Measurements from ENCODE around the gene CDK14.
A peak's percentile ranks its signal among the peaks of the same experiment; 100 is the strongest.

The CDK14 gene

GRCh38 chr7:90663176-90663575, 67.1 kb downstream of the CDK14 start:
- Histone ChIP-seq H3K9me3 (no peaks in the 10 kb centered on the region), H3K4me1 (peaks cover 16% of the 10 kb centered on the region)

GRCh38 chr7:90666186-90666585, 70.1 kb downstream of the CDK14 start:
- in situ Hi-C loops (cut with MboI; ENCODE audit: low sequenced_read_pairs) = no loop called here
- Histone ChIP-seq H3K36me3 (replicated peaks) (no peaks in the 10 kb centered on the region), H3K4me1 (peaks cover 13% of the 10 kb centered on the region), H3K27me3 (ENCODE audit: low read depth) (no peaks in the 10 kb centered on the region; the same call in 1 of the 2 replicates), H3K9me3 (no peaks in the 10 kb centered on the region), H3K4me3 (no peak overlapping the region)
- no peak for DNase-seq (ENCODE audit: low spot score in 2 of 2)

More at GRCh38 chr7:90663176-90663575, 67.1 kb downstream of the CDK14 start:
- Histone ChIP-seq H3K36me3 (replicated peaks) (no peaks in the 10 kb centered on the region), H3K4me3 (no peak overlapping the region), H3K27me3 (ENCODE audit: low read depth) (no peaks in the 10 kb centered on the region; the same call in 1 of the 2 replicates)
- DNase-seq (ENCODE audit: low spot score in 2 of 2) = no peak
- in situ Hi-C loops (cut with MboI; ENCODE audit: low sequenced_read_pairs) = no loop called here

GRCh38 chr7:90668992-90669391, 72.9 kb downstream of the CDK14 start:
- in situ Hi-C loops (cut with MboI; ENCODE audit: low sequenced_read_pairs) = no loop called here
- Histone ChIP-seq H3K36me3 (replicated peaks) (no peaks in the 10 kb centered on the region), H3K4me1 (no peaks in the 10 kb centered on the region), H3K4me3 (no peak overlapping the region), H3K9me3 (no peaks in the 10 kb centered on the region), H3K27me3 (ENCODE audit: low read depth) (no peaks in the 10 kb centered on the region)
- DNase-seq (ENCODE audit: low spot score in 2 of 2) = no peak

- Histone ChIP-seq H3K9me3 (no peaks in the 10 kb centered on the region), H3K27me3 (ENCODE audit: low read depth) (no peaks in the 10 kb centered on the region), H3K4me3 (no peak overlapping the region)
Observed at GRCh38 chr7:90669492-90669891, 73.4 kb downstream of the CDK14 start.

DNA sequence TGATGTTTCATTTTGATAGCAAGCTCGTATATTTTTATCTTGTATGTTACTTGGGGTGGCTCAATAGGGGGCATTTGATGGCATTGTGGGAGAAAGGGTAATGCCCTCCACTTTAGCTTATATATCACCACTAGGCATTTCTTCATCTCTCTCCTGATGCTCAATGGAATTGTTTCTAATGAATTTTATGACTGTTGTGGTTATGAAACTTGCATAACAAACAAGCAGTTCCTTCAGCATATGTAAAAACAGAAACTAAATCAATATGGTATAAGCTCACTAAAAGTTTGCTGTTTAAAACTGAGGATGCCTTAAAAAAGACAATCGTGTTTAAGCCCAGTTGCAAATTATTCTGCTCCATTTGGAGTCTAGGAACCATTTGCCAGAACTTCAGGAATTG, 75.5 kb downstream of the CDK14 start:
- no peaks in the 10 kb centered on the region for H3K36me3 ChIP-seq (replicated peaks)
- no peaks in the 10 kb centered on the region for H3K9me3 ChIP-seq
- peaks cover 12% of the 10 kb centered on the region; the same call in 1 of the 2 replicates for H3K27me3 ChIP-seq (ENCODE audit: low read depth)
- H3K4me3 ChIP-seq = no peak overlapping the region
- in situ Hi-C loops (cut with MboI; ENCODE audit: low sequenced_read_pairs) = no loop called here
- no peak for DNase-seq (ENCODE audit: low spot score in 2 of 2)
- H3K4me1 ChIP-seq = no peaks in the 10 kb centered on the region

More at GRCh38 chr7:90669492-90669891, 73.4 kb downstream of the CDK14 start:
- DNase-seq (ENCODE audit: low spot score in 2 of 2) = no peak
- Histone ChIP-seq H3K4me1 (no peaks in the 10 kb centered on the region), H3K36me3 (replicated peaks) (no peaks in the 10 kb centered on the region)
- in situ Hi-C loops (cut with MboI; ENCODE audit: low sequenced_read_pairs) = no loop called here

GRCh38 chr7:90672210-90672609, 76.1 kb downstream of the CDK14 start:
- no peak overlapping the region for H3K4me3 ChIP-seq
- H3K27me3 ChIP-seq (ENCODE audit: low read depth) = peaks cover 12% of the 10 kb centered on the region; the same call in 1 of the 2 replicates
- no peaks in the 10 kb centered on the region for H3K9me3 ChIP-seq
- H3K4me1 ChIP-seq = no peaks in the 10 kb centered on the region
- in situ Hi-C loops (cut with MboI; ENCODE audit: low sequenced_read_pairs) = no loop called here
- no peaks in the 10 kb centered on the region for H3K36me3 ChIP-seq (replicated peaks)
- DNase-seq (ENCODE audit: low spot score in 2 of 2) = no peak

- Histone ChIP-seq H3K36me3 (replicated peaks) (no peaks in the 10 kb centered on the region), H3K27me3 (ENCODE audit: low read depth) (peaks cover 30% of the 10 kb centered on the region), H3K4me3 (no peak overlapping the region), H3K9me3 (no peaks in the 10 kb centered on the region), H3K4me1 (no peaks in the 10 kb centered on the region)
- no peak for DNase-seq (ENCODE audit: low spot score in 2 of 2)
- in situ Hi-C loops (cut with MboI; ENCODE audit: low sequenced_read_pairs) = no loop called here
Observed at GRCh38 chr7:90674625-90675024, 78.5 kb downstream of the CDK14 start.

DNA sequence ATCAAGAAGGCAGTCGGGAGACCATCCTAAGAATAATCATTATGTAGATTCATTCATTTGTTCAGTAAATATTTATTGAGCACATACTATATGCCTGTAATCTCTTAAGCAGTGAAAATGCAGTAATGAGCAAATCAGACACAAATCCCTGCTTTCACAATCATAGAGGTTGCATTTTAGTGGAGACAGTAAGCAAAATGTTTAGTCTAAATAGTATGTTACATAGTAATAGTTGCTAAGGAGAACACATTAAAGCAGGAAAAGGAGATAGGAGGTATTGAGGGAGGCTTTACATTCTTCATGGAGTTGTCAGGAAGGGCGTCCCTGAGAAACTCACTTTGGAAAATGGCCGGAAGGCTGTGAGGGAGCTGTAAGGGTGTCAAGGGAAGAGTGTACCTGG, 79.9 kb downstream of the CDK14 start:
- H3K36me3 ChIP-seq (replicated peaks) = no peaks in the 10 kb centered on the region
- in situ Hi-C loops (cut with MboI; ENCODE audit: low sequenced_read_pairs) = no loop called here

GRCh38 chr7:90677486-90678404, 81.6 kb downstream of the CDK14 start:
- Histone ChIP-seq H3K27me3 (ENCODE audit: low read depth) (peaks cover 39% of the 10 kb centered on the region), H3K4me3 (no peak overlapping the region), H3K4me1 (peaks cover 16% of the 10 kb centered on the region), H3K36me3 (replicated peaks) (no peaks in the 10 kb centered on the region), H3K9me3 (no peaks in the 10 kb centered on the region)
- in situ Hi-C loops (cut with MboI; ENCODE audit: low sequenced_read_pairs) = no loop called here
- DNase-seq (ENCODE audit: low spot score in 2 of 2) = no peak

More for the DNA sequence above, 79.9 kb downstream of the CDK14 start:
- H3K27me3 ChIP-seq (ENCODE audit: low read depth) = peaks cover 30% of the 10 kb centered on the region
- H3K4me1 ChIP-seq = peaks cover 8% of the 10 kb centered on the region
- DNase-seq (ENCODE audit: low spot score in 2 of 2) = no peak
- H3K4me3 ChIP-seq = no peak overlapping the region
- no peaks in the 10 kb centered on the region for H3K9me3 ChIP-seq

- peaks cover 16% of the 10 kb centered on the region for H3K4me1 ChIP-seq
- no peak overlapping the region for H3K4me3 ChIP-seq
- in situ Hi-C loops (cut with MboI; ENCODE audit: low sequenced_read_pairs) = no loop called here
- H3K27me3 ChIP-seq (ENCODE audit: low read depth) = peaks cover 39% of the 10 kb centered on the region
- no peak for DNase-seq (ENCODE audit: low spot score in 2 of 2)
- H3K9me3 ChIP-seq = no peaks in the 10 kb centered on the region
- H3K36me3 ChIP-seq (replicated peaks) = no peaks in the 10 kb centered on the region
Observed at GRCh38 chr7:90678986-90679385, 82.9 kb downstream of the CDK14 start.

- DNase-seq (ENCODE audit: low spot score in 2 of 2) = peak; percentile 66 to 93
- Histone ChIP-seq H3K4me1 (peaks cover 16% of the 10 kb centered on the region), H3K4me3 (no peak overlapping the region), H3K27me3 (ENCODE audit: low read depth) (peaks cover 35% of the 10 kb centered on the region), H3K9me3 (no peaks in the 10 kb centered on the region), H3K36me3 (replicated peaks) (no peaks in the 10 kb centered on the region)
- in situ Hi-C loops (cut with MboI; ENCODE audit: low sequenced_read_pairs) = no loop called here
Observed at GRCh38 chr7:90680484-90680883, 84.4 kb downstream of the CDK14 start.

- in situ Hi-C loops (cut with MboI; ENCODE audit: low sequenced_read_pairs) = no loop called here
- peak in 1 of 2 experiments; percentile 42 for DNase-seq (ENCODE audit: low spot score in 2 of 2)
Observed at GRCh38 chr7:90681336-90682022, 85.4 kb downstream of the CDK14 start.

GRCh38 chr7:90686146-90686545, 90.0 kb downstream of the CDK14 start:
- in situ Hi-C loops (cut with MboI; ENCODE audit: low sequenced_read_pairs) = no loop called here
- peaks cover 18% of the 10 kb centered on the region for H3K4me1 ChIP-seq
- DNase-seq (ENCODE audit: low spot score in 2 of 2) = no peak
- peaks cover 9% of the 10 kb centered on the region for H3K27me3 ChIP-seq (ENCODE audit: low read depth)
- no peak overlapping the region for H3K4me3 ChIP-seq
- H3K9me3 ChIP-seq = no peaks in the 10 kb centered on the region
- no peaks in the 10 kb centered on the region for H3K36me3 ChIP-seq (replicated peaks)

More at GRCh38 chr7:90681336-90682022, 85.4 kb downstream of the CDK14 start:
- H3K4me1 ChIP-seq = peaks cover 21% of the 10 kb centered on the region
- H3K27me3 ChIP-seq (ENCODE audit: low read depth) = peaks cover 28% of the 10 kb centered on the region
- H3K36me3 ChIP-seq (replicated peaks) = no peaks in the 10 kb centered on the region
- no peak overlapping the region for H3K4me3 ChIP-seq
- H3K9me3 ChIP-seq = no peaks in the 10 kb centered on the region

DNA sequence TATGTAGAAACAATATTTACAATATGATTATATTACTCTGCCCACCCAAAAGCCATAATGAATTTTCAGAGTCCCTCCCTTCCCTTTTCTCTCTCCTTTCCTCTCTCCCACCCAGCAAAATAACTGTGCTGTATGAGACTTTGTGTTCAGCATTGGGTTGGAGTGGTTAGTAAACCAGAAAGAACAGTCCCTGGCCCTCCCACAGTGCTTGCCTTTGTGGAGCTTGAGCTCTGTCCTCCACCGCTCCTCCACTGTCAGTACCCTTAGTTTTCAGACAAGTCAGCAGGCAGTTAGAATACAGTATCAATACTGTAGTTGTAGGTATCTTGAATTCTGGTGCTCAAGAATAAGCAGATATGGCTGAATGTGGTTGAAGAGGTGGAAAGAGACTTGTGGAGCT, 92.7 kb downstream of the CDK14 start:
- Histone ChIP-seq H3K27me3 (ENCODE audit: low read depth) (no peaks in the 10 kb centered on the region), H3K36me3 (replicated peaks) (no peaks in the 10 kb centered on the region), H3K9me3 (no peaks in the 10 kb centered on the region), H3K4me1 (peaks cover 12% of the 10 kb centered on the region), H3K4me3 (no peak overlapping the region)
- DNase-seq (ENCODE audit: low spot score in 2 of 2) = no peak
- in situ Hi-C loops (cut with MboI; ENCODE audit: low sequenced_read_pairs) = no loop called here

Measured in HAP-1 (cell line).